Measurements from ENCODE around the gene RERE.
A peak's percentile ranks its signal among the peaks of the same experiment; 100 is the strongest.
"Not testable (repeated sequence)": the region's sequence is repeated elsewhere in the genome, so short reads cannot be mapped to it uniquely, and the experiment has no call there.

Gene RERE

GRCh38 chr1:8502949-8503348, 314.5 kb downstream of the RERE start:
- not testable (repeated sequence) for DNase-seq

- DNase-seq = no peak
Observed at GRCh38 chr1:8497210-8497819, 320.1 kb downstream of the RERE start.

GRCh38 chr1:8496473-8496872, 321.0 kb downstream of the RERE start:
- DNase-seq = no peak

- peak; percentile 50 for DNase-seq
Observed at GRCh38 chr1:8495928-8496401, 321.5 kb downstream of the RERE start.

GRCh38 chr1:8494681-8495080, 322.8 kb downstream of the RERE start:
- no peak for DNase-seq

- no peak for DNase-seq
Observed at GRCh38 chr1:8493916-8494540, 323.4 kb downstream of the RERE start.

GRCh38 chr1:8487249-8487648, 330.2 kb downstream of the RERE start:
- no peak for DNase-seq

- no peak for DNase-seq
Observed at GRCh38 chr1:8486047-8486446, 331.4 kb downstream of the RERE start.

- no peak for DNase-seq
Observed at GRCh38 chr1:8483586-8483985, 333.9 kb downstream of the RERE start.

- no peak for DNase-seq
Observed at GRCh38 chr1:8482979-8483381, 334.5 kb downstream of the RERE start.

- DNase-seq = no peak
Observed at GRCh38 chr1:8481650-8482380, 335.6 kb downstream of the RERE start.

- no peak for DNase-seq
Observed at GRCh38 chr1:8478566-8478965, 338.9 kb downstream of the RERE start.

- DNase-seq = no peak
Observed at GRCh38 chr1:8477983-8478362, 339.5 kb downstream of the RERE start.

GRCh38 chr1:8477166-8477982, 340.1 kb downstream of the RERE start:
- no peak for DNase-seq

- no peak for DNase-seq
Observed at GRCh38 chr1:8476006-8476405, 341.4 kb downstream of the RERE start.

- DNase-seq = no peak
Observed at GRCh38 chr1:8474369-8474768, 343.1 kb downstream of the RERE start.

- DNase-seq = no peak
Observed at GRCh38 chr1:8473891-8474300, 343.5 kb downstream of the RERE start.

GRCh38 chr1:8473121-8473875, 344.1 kb downstream of the RERE start:
- no peak for DNase-seq

- peak; percentile 62 for DNase-seq
Observed at GRCh38 chr1:8472668-8473067, 344.8 kb downstream of the RERE start.

GRCh38 chr1:8471451-8471850, 346.0 kb downstream of the RERE start:
- no peak for DNase-seq

- DNase-seq = no peak
Observed at GRCh38 chr1:8468751-8469150, 348.7 kb downstream of the RERE start.

- DNase-seq = no peak
Observed at GRCh38 chr1:8467308-8467707, 350.1 kb downstream of the RERE start.

GRCh38 chr1:8465692-8466091, 351.7 kb downstream of the RERE start:
- no peak for DNase-seq

Data from activated naive CD4-positive, alpha-beta T cell treated with anti-CD3 and anti-CD28 coated beads, Interleukin-2, amount 50 U/mL, for 16 hours (primary cell).